SK-N-SH (cell line): ENCODE results near the gene TMEM132E. TPM values are rescaled to one million over a fixed set of nuclear protein-coding genes. Genes with fewer than 3 reads are reported as not detected.

ENCODE experiments used
- CTCF ChIA-PET: fragments of 300-600, 350-600 bp; formaldehyde crosslinking; extraction: SDS; loops from one replicate; lab custom pipeline; 2021; lab: Yijun Ruan, JAX
- POLR2A ChIA-PET: fragments of 350-600 bp; sonication (Branson Sonifier 250); formaldehyde crosslinking; extraction: SDS; loops from one replicate; lab custom pipeline; 2020; ENCODE audit warnings: antibody characterized with exemption, inconsistent platforms; lab: Yijun Ruan, JAX
- DNase-seq: peaks from one replicate; pipeline ENCODE4 v3.0.0; 2012
- H2AFZ ChIP-seq: fragments of 200-600 bp; sonication (generic); 2 replicates; pipeline ENCODE4 v1.8.1; 2016; ENCODE audit warnings: antibody characterized with exemption, mild to moderate bottlenecking, low read depth
- H3F3A ChIP-seq: fragments of 200-600 bp; sonication (generic); replicated peaks from 2 replicates; pipeline ENCODE3; 2016; ENCODE audit warnings: antibody characterized with exemption, mild to moderate bottlenecking; ENCODE audit not compliant: insufficient read depth
- H3K27ac ChIP-seq, 2 experiments: fragments of 200-500 bp in 1 of 2; fragments of 200-600 bp in 1 of 2; sonication (Bioruptor generic) in 1 of 2; sonication (generic), shearing (Covaris generic) in 1 of 2; 2 replicates each; pipeline versions ENCODE4 v1.5.1 to v1.6.1; 2014 to 2016; ENCODE audit warnings: low read depth in 2 of 2, inconsistent platforms in 1 of 2, low read length in 1 of 2, mild to moderate bottlenecking in 1 of 2, mixed read lengths in 1 of 2
- H3K27me3 ChIP-seq: fragments of 200-600 bp; sonication (generic), shearing (Covaris generic); 2 replicates; pipeline ENCODE4 v1.6.1; 2016; ENCODE audit warnings: mixed run types; ENCODE audit not compliant: insufficient read depth
- H3K36me3 ChIP-seq, 2 experiments: fragments of 200-500 bp in 1 of 2; fragments of 200-600 bp in 1 of 2; sonication (Bioruptor generic) in 1 of 2; sonication (generic) in 1 of 2; replicated peaks in 1 of 2; 2 replicates each; pipeline versions ENCODE3 to v1.5.1; 2014 to 2016; ENCODE audit warnings: low read length in 1 of 2, mild to moderate bottlenecking in 1 of 2; ENCODE audit not compliant: insufficient read depth in 2 of 2, control insufficient read depth in 1 of 2
- H3K4me1 ChIP-seq, 2 experiments: fragments of 200-500 bp in 1 of 2; fragments of 200-600 bp in 1 of 2; sonication (Bioruptor generic) in 1 of 2; sonication (generic), shearing (Covaris generic) in 1 of 2; 2 replicates each; pipeline versions ENCODE4 v1.5.1 to v1.6.1; 2014 to 2016; ENCODE audit warnings: low read depth in 1 of 2, low read length in 1 of 2, mixed run types in 1 of 2; ENCODE audit not compliant: insufficient read depth in 2 of 2, control insufficient read depth in 1 of 2
- H3K4me2 ChIP-seq: fragments of 200-600 bp; sonication (generic), shearing (Covaris generic); 2 replicates; pipeline ENCODE4 v1.6.1; 2017; ENCODE audit warnings: mixed run types
- H3K4me3 ChIP-seq, 2 experiments: fragments of 200-500 bp in 1 of 2; fragments of 200-600 bp in 1 of 2; sonication (Bioruptor generic) in 1 of 2; sonication (generic), shearing (Covaris generic) in 1 of 2; 2 replicates each; pipeline versions ENCODE4 v1.5.1 to v1.8.1; 2014 to 2016; ENCODE audit warnings: low read depth in 2 of 2, inconsistent platforms in 1 of 2, low read length in 1 of 2, mild to moderate bottlenecking in 1 of 2, mixed read lengths in 1 of 2, moderate library complexity in 1 of 2
- H3K79me2 ChIP-seq: fragments of 200-600 bp; sonication (generic); 2 replicates; pipeline ENCODE4 v1.8.1; 2017; ENCODE audit warnings: mild to moderate bottlenecking; ENCODE audit not compliant: insufficient read depth
- H3K9ac ChIP-seq: fragments of 200-600 bp; sonication (generic); 2 replicates; pipeline ENCODE4 v1.6.1; 2017; ENCODE audit warnings: mixed run types
- H3K9me2 ChIP-seq: fragments of 200-600 bp; sonication (generic); 2 replicates; pipeline ENCODE4 v1.6.1; 2017; ENCODE audit warnings: mixed run types
- H3K9me3 ChIP-seq: fragments of 200-600 bp; sonication (generic); 2 replicates; pipeline ENCODE4 v1.6.1; 2017; ENCODE audit warnings: mixed run types, mild to moderate bottlenecking, moderate library complexity
- H4K20me1 ChIP-seq: fragments of 200-600 bp; sonication (generic); 2 replicates; pipeline ENCODE4 v1.6.1; 2017; ENCODE audit warnings: mild to moderate bottlenecking, mixed run types; ENCODE audit not compliant: insufficient read depth
- ELF1 ChIP-seq: IDR thresholded peaks from 2 replicates; pipeline ENCODE4 v1.4.0; 2012
- EP300 ChIP-seq, 2 experiments: IDR thresholded peaks; 2 replicates each; pipeline versions ENCODE4 v1.4.0 to v1.6.1; 2012; ENCODE audit warnings: borderline replicate concordance in 1 of 2, low read depth in 1 of 2, low read length in 1 of 2
- FOSL2 ChIP-seq: IDR thresholded peaks from 2 replicates; pipeline ENCODE4 v1.4.0; 2012; ENCODE audit warnings: low read depth, mild to moderate bottlenecking, moderate library complexity, borderline replicate concordance
- GABPA ChIP-seq: IDR thresholded peaks from 2 replicates; pipeline ENCODE4 v1.4.0; 2012; ENCODE audit warnings: low read depth, mild to moderate bottlenecking
- IRF3 ChIP-seq: fragments of 150-350 bp; IDR thresholded peaks from 2 replicates; pipeline ENCODE4 v1.6.1; 2016; ENCODE audit warnings: mild to moderate bottlenecking, low read depth, low read length
- MAX ChIP-seq: IDR thresholded peaks from 2 replicates; pipeline ENCODE4 v1.4.0; 2012; ENCODE audit warnings: low read depth
- MXI1 ChIP-seq: IDR thresholded peaks from 2 replicates; pipeline ENCODE4 v1.6.1; 2012; ENCODE audit warnings: mild to moderate bottlenecking, low read depth, low read length, improper control_type of control experiment
- POLR2AphosphoS5 ChIP-seq: IDR thresholded peaks from 2 replicates; pipeline ENCODE4 v1.6.1; 2012; ENCODE audit warnings: low read depth, low read length
- RCOR1 ChIP-seq: fragments of 150-350 bp; IDR thresholded peaks from 2 replicates; pipeline ENCODE4 v1.6.1; 2017; ENCODE audit warnings: antibody characterized with exemption, low read length
- SIN3A ChIP-seq: IDR thresholded peaks from 2 replicates; pipeline ENCODE4 v1.6.1; 2012; ENCODE audit warnings: low read depth, mild to moderate bottlenecking, low read length, moderate library complexity, borderline replicate concordance
- TCF12 ChIP-seq: IDR thresholded peaks from 2 replicates; pipeline ENCODE4 v1.4.0; 2012
- WGBS: methylation state at CpG from one replicate; pipeline ENCODE4 v1.1.6; 2017; ENCODE audit warnings: low lambda C conversion rate; 5-methylcytosine and 5-hydroxymethylcytosine counted together
- polyA plus RNA-seq, 3 experiments: library from polyadenylated mRNA; depleted of rRNA; stranded (reverse); fragments of >200 nt; gene quantifications; 2 replicates each; pipeline ENCODE4 v1.2.3, GENCODE V29; 2012
- TF ChIP-seq, protein P1 (sequence below): fragments of 200-600 bp; sonication (generic); IDR thresholded peaks from 2 replicates; pipeline ENCODE4 v1.6.1; 2017; ENCODE audit warnings: antibody characterized with exemption, mild to moderate bottlenecking, moderate library complexity
- TF ChIP-seq, protein P2 (sequence below): IDR thresholded peaks from 2 replicates; pipeline ENCODE4 v1.4.0; 2012; ENCODE audit warnings: low read depth, borderline replicate concordance
- TF ChIP-seq, protein P3 (sequence below): fragments of 150-350 bp; IDR thresholded peaks from 2 replicates; pipeline ENCODE4 v1.6.1; 2017; ENCODE audit warnings: antibody characterized with exemption, low read length, low read depth, borderline replicate concordance
- TF ChIP-seq, protein P4 (sequence below): IDR thresholded peaks from 2 replicates; pipeline ENCODE4 v1.6.1; 2012; ENCODE audit warnings: mild to moderate bottlenecking, low read depth, low read length, moderate library complexity

Gene TMEM132E
- polyA plus RNA-seq, 1 of the 3 experiments (the other 2 are of a cell fraction): not detected

- TF ChIP-seq RCOR1 (no peak), ELF1 (no peak), EP300 (IDR thresholded peaks at IDR 0.05; ENCODE audit: borderline replicate concordance in 1 of 2, low read depth in 1 of 2, low read length in 1 of 2) (no peak)
These were observed 29.8 kb downstream of the TMEM132E start (continued) for GRCh38 chr17:34609210-34609609.

GRCh38 chr17:34610039-34610438 is 30.7 kb downstream of the TMEM132E start:
- TF ChIP-seq RCOR1 (0 out of 2 replicates have a peak, but pooled peaks have one; percentile 7), MXI1 (no peak), EP300 (IDR thresholded peaks at IDR 0.05; ENCODE audit: borderline replicate concordance in 1 of 2, low read depth in 1 of 2, low read length in 1 of 2) (no peak), POLR2AphosphoS5 (no peak), SIN3A (no peak)
- TF ChIP-seq, protein P1, sequence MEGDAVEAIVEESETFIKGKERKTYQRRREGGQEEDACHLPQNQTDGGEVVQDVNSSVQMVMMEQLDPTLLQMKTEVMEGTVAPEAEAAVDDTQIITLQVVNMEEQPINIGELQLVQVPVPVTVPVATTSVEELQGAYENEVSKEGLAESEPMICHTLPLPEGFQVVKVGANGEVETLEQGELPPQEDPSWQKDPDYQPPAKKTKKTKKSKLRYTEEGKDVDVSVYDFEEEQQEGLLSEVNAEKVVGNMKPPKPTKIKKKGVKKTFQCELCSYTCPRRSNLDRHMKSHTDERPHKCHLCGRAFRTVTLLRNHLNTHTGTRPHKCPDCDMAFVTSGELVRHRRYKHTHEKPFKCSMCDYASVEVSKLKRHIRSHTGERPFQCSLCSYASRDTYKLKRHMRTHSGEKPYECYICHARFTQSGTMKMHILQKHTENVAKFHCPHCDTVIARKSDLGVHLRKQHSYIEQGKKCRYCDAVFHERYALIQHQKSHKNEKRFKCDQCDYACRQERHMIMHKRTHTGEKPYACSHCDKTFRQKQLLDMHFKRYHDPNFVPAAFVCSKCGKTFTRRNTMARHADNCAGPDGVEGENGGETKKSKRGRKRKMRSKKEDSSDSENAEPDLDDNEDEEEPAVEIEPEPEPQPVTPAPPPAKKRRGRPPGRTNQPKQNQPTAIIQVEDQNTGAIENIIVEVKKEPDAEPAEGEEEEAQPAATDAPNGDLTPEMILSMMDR: no peak
- TF ChIP-seq, protein P2, sequence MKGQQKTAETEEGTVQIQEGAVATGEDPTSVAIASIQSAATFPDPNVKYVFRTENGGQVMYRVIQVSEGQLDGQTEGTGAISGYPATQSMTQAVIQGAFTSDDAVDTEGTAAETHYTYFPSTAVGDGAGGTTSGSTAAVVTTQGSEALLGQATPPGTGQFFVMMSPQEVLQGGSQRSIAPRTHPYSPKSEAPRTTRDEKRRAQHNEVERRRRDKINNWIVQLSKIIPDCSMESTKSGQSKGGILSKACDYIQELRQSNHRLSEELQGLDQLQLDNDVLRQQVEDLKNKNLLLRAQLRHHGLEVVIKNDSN: no peak
- Histone ChIP-seq H3K9me3 (no peaks in the 10 kb centered on the region), H3K27me3 (no peaks in the 10 kb centered on the region), H3K36me3 (no peaks in the 10 kb centered on the region), H3K9me2 (no peaks in the 10 kb centered on the region), H3K4me1 (peaks cover 0 to 36% of the 10 kb centered on the region in 2 experiments; a peak in 1 of 4 replicates), H3K79me2 (no peaks in the 10 kb centered on the region), H3K4me2 (no peak overlapping the region), H2AFZ (no peak overlapping the region), H3K27ac (no peak overlapping the region), H4K20me1 (no peaks in the 10 kb centered on the region), H3K9ac (no peak overlapping the region), H3K4me3 (no peak overlapping the region), H3F3A (no peaks in the 10 kb centered on the region)
- WGBS: 38% methylated on average over 5 of the region's 5 CpGs
- ChIA-PET CTCF (interaction anchor here (1.0 to 1.9 kb wide), 3 partner anchors 11 to 28 kb away, joined by 3 to 10 read pairs (median 5); no protein-coding TSS in a partner anchor), POLR2A (no interaction called here)
- DNase-seq: no peak

GRCh38 chr17:34610506-34610905 is 31.1 kb downstream of the TMEM132E start:
- Histone ChIP-seq H3F3A (no peaks in the 10 kb centered on the region), H2AFZ (no peak overlapping the region), H3K4me3 (no peak overlapping the region), H3K79me2 (no peaks in the 10 kb centered on the region), H3K4me1 (peaks cover 0 to 36% of the 10 kb centered on the region in 2 experiments; a peak in 1 of 4 replicates), H3K9me2 (no peaks in the 10 kb centered on the region), H3K27me3 (no peaks in the 10 kb centered on the region), H3K9me3 (no peaks in the 10 kb centered on the region), H3K4me2 (no peak overlapping the region), H3K9ac (no peak overlapping the region), H3K27ac (no peak overlapping the region), H3K36me3 (no peaks in the 10 kb centered on the region), H4K20me1 (no peaks in the 10 kb centered on the region)
- CTCF ChIA-PET: interaction anchor here (1.0 to 4.1 kb wide), 3 partner anchors 11 to 28 kb away, joined by 3 to 18 read pairs (median 10); no protein-coding TSS in a partner anchor
- 27% methylated on average over 6 of the region's 6 CpGs for WGBS
- no peak for DNase-seq
- POLR2A ChIA-PET: no interaction called here
- TF ChIP-seq MAX (no peak), FOSL2 (no peak), MXI1 (no peak), TCF12 (no peak), GABPA (no peak), IRF3 (no peak)
- TF ChIP-seq, protein P3, sequence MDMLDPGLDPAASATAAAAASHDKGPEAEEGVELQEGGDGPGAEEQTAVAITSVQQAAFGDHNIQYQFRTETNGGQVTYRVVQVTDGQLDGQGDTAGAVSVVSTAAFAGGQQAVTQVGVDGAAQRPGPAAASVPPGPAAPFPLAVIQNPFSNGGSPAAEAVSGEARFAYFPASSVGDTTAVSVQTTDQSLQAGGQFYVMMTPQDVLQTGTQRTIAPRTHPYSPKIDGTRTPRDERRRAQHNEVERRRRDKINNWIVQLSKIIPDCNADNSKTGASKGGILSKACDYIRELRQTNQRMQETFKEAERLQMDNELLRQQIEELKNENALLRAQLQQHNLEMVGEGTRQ: no peak
- TF ChIP-seq, protein P4, sequence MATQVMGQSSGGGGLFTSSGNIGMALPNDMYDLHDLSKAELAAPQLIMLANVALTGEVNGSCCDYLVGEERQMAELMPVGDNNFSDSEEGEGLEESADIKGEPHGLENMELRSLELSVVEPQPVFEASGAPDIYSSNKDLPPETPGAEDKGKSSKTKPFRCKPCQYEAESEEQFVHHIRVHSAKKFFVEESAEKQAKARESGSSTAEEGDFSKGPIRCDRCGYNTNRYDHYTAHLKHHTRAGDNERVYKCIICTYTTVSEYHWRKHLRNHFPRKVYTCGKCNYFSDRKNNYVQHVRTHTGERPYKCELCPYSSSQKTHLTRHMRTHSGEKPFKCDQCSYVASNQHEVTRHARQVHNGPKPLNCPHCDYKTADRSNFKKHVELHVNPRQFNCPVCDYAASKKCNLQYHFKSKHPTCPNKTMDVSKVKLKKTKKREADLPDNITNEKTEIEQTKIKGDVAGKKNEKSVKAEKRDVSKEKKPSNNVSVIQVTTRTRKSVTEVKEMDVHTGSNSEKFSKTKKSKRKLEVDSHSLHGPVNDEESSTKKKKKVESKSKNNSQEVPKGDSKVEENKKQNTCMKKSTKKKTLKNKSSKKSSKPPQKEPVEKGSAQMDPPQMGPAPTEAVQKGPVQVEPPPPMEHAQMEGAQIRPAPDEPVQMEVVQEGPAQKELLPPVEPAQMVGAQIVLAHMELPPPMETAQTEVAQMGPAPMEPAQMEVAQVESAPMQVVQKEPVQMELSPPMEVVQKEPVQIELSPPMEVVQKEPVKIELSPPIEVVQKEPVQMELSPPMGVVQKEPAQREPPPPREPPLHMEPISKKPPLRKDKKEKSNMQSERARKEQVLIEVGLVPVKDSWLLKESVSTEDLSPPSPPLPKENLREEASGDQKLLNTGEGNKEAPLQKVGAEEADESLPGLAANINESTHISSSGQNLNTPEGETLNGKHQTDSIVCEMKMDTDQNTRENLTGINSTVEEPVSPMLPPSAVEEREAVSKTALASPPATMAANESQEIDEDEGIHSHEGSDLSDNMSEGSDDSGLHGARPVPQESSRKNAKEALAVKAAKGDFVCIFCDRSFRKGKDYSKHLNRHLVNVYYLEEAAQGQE: no peak
